Renal cortex interstitium (tissue), 11 donors: ENCODE results near the gene LRRC1. TPM values are rescaled to one million over a fixed set of nuclear protein-coding genes. Genes with fewer than 3 reads are reported as not detected.

Experiments used
- DNase-seq, 11 donors: peaks; one replicate each; pipeline ENCODE4 v3.0.0-alpha.2; 2013; ENCODE audit warnings: low read depth in 9 of 11, low spot score in 4 of 11; ENCODE audit errors: extremely low read depth in 1 of 11
- polyA plus RNA-seq, 3 donors: library from polyadenylated mRNA; unstranded; fragments of 120-200 nt; gene quantifications; one replicate each; pipeline ENCODE4 v1.2.1, GENCODE V29; 2013; ENCODE audit not compliant: insufficient read length in 3 of 3

Gene LRRC1
- polyA plus RNA-seq, 3 donors = 25.0 to 33.3 (median 27.2) TPM

DNA sequence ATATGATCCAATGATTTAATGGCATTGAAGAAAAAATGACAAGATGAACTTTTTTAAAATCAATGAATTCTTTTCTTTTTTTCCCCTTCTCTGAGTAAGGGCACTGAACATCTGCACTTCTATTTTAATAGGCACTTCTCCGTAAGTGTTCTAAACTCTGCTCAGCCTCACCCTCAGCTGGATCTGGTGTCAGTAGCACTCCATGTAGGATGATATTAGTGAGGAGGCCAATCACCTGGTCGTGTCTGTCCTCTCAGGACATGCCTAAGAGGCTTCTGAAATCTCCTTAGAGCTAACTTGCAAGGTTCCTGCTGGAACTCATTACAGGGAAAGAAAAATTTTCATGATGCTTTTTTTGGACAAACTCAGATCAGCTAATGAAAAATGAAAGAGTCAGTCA is 167.8 kb downstream of the LRRC1 start:
- no peak for DNase-seq

DNA sequence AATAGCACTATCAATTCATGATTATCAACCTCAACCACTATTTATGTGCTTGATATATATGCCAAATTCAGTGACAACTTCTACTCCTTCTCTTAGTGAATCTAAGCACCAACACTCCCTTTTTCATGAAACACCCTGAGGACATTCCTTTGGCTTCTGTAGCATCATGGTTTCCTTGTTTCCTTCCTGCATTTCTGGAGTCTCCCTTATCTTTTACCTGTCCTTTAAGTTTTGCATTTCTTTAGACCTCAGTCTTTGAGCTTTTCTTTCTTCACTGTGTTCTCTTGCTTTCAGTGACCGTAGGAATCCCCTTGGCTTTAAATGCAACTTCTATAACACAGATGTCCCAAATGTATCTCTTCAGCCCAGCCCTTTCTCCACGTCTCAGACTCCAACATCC is 172.6 kb downstream of the LRRC1 start:
- DNase-seq = no peak

Other genes starting within 250 kb of the LRRC1 start
- 10 to 100 TPM; 20.5 to 26.1 (median 24.9) TPM for gene GCLC, start 249.9 kb upstream of the LRRC1 start, polyA plus RNA-seq
- 1 to 10 TPM; 1.6 to 3.7 (median 2.6) TPM for gene KLHL31, start 129.2 kb upstream of the LRRC1 start, polyA plus RNA-seq